ENCODE data around the gene KRTAP22-1.

The KRTAP22-1 gene

GRCh38 chr21:30600787-30601186 is at the start of gene KRTAP22-1:
TSS of gene KRTAP22-1 (plus strand) at chr21:30601087.
- DNase-seq (ENCODE audit: low read depth in 2 of 2) = no peak

DNA sequence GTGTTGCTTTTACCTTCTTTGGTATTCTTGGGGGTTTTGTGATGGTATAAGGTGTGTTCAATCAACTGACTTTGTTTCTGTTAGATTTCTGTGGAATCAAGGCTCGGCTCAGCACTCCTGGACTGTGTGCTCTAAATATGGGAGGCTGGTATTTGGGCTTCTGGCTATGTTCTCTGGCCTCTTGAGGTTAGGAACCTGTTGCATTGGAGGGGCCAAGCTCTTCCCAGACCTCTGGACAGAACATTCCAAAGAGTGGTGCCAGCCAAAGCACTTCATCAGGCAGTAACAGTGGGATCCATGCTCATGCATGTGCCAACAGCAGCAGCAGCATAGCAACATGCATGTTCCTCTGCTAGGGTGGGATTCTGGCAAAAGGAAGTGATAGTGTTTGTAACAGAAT is 48.1 kb upstream of the KRTAP22-1 start:
- no peak for DNase-seq (ENCODE audit: low read depth in 2 of 2)

- no peak for DNase-seq (ENCODE audit: low read depth in 2 of 2)
Measured at GRCh38 chr21:30555095-30555494, 45.8 kb upstream of the KRTAP22-1 start.

- no peak for DNase-seq (ENCODE audit: low read depth in 2 of 2)
Measured at GRCh38 chr21:30561264-30561895, 39.5 kb upstream of the KRTAP22-1 start, which contains the start of gene KRTAP19-7. TSS of gene KRTAP19-7 (minus strand) at chr21:30561314. CDS start at chr21:30561289, 25 bp downstream.

DNA sequence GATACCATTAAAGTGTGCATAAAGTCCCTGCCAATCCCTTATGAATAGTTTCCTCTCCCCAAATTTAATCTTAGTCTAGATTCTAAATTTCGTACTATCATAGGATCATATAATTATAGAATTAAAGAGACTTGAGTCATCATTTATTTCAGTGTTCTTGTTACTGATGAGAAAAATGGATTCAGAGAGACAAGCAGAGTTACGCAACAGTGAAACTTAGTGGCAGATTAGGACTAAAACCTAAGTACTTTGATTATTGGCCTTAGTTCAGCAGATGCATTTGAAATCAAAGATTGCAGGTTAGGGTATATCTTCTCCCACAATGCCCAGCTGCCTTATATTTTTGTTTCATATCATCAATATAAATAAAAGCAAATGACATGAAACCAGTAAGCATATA is 38.9 kb upstream of the KRTAP22-1 start:
- no peak for DNase-seq (ENCODE audit: low read depth in 2 of 2)

DNA sequence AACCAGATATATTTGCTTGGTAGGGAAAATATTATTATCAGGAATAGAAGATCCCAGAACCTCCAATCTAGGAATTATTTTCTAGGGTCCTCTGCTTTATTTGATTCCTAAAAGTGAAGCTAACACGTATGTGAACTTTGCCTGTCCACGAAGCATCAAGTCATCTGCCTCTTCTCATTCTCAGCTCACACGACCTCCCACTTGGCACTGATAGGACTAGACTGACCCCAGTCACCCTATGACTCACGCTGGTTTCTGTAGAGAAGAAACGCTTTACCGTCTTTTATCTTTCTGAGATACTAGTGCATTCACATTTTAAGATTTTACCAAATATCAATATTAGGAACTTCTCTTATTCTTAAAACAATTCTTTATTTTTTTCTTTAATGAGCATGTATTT is 37.8 kb upstream of the KRTAP22-1 start:
- no peak for DNase-seq (ENCODE audit: low read depth in 2 of 2)

DNA sequence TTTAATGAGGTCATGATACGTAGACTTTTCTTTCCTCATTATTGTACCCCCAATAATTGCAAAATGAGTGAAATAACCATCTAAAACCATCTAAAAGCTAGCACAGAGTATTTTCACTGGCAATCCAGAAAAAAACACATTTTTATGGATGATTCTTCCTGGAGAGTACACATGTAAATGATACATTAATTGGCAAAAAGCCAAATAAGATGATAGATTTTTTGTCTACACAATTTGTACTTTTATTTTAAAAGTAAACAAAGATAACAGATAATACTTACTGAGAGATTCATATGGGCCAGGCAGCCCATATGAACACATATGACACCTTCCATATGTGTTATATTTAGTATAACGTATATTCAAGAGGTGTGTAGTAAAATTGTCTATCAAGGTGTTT is 37.3 kb upstream of the KRTAP22-1 start:
- DNase-seq (ENCODE audit: low read depth in 2 of 2) = no peak

GRCh38 chr21:30567617-30568016 is 33.3 kb upstream of the KRTAP22-1 start:
- no peak for DNase-seq (ENCODE audit: low read depth in 2 of 2)

DNA sequence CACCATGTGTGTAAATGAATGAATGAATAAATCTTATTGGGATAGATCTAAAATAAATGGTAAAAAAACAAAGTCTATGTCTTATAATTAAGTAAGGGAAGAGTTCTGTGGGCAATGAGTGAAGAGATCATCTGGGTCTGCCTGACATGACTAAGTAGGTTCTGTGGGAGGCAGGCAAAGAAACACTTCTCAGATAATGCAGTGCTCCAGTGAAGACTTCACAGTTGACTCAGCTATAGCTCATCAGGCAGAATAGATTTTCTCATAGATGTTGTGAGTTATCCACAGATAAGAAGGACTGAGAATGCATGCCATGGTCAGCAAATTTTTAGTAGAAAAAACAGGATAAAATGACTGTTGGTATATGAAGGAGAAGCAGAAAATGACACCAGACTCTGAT is 23.1 kb upstream of the KRTAP22-1 start:
- DNase-seq (ENCODE audit: low read depth in 2 of 2) = no peak

- no peak for DNase-seq (ENCODE audit: low read depth in 2 of 2)
Measured at GRCh38 chr21:30579346-30579745, 21.5 kb upstream of the KRTAP22-1 start.

- DNase-seq (ENCODE audit: low read depth in 2 of 2) = no peak
Measured at GRCh38 chr21:30580132-30580531, 20.8 kb upstream of the KRTAP22-1 start.

GRCh38 chr21:30582870-30583269 is 18.0 kb upstream of the KRTAP22-1 start:
- no peak for DNase-seq (ENCODE audit: low read depth in 2 of 2)

- DNase-seq (ENCODE audit: low read depth in 2 of 2) = no peak
Measured at GRCh38 chr21:30590297-30590696, 10.6 kb upstream of the KRTAP22-1 start, which contains the start of gene KRTAP22-2. TSS of gene KRTAP22-2 (minus strand) at chr21:30590397.

GRCh38 chr21:30592140-30592539 is 8.7 kb upstream of the KRTAP22-1 start, which contains the start of gene KRTAP6-3:
TSS of gene KRTAP6-3 (plus strand) at chr21:30592440. CDS start at chr21:30592446, 6 bp downstream.
- no peak for DNase-seq (ENCODE audit: low read depth in 2 of 2)

DNA sequence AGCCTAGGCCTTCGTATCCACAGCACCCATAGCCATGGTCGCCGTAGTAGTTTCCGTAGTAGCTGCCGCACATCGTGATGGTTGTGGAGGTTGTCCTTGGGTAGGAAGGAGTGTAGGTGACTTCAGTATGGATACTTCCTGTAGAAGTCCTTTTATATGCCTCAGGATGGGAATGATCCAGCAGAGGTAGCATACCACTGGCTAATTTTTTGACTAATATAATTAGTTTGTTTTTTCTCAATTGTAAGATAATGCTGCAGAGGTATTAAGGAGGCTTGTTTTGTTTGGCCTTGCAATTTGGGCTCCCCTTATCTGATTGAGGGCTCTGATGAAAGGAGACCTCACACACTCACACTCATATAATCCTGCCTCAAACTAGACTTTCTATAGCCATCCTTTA is 2.1 kb upstream of the KRTAP22-1 start, which contains the start of gene KRTAP6-2:
KRTAP6-2 (minus strand) TSS at position 101 of the 400 bp plus-strand sequence; CDS start at position 73, 28 bp downstream.
- no peak for DNase-seq (ENCODE audit: low read depth in 2 of 2)

DNA sequence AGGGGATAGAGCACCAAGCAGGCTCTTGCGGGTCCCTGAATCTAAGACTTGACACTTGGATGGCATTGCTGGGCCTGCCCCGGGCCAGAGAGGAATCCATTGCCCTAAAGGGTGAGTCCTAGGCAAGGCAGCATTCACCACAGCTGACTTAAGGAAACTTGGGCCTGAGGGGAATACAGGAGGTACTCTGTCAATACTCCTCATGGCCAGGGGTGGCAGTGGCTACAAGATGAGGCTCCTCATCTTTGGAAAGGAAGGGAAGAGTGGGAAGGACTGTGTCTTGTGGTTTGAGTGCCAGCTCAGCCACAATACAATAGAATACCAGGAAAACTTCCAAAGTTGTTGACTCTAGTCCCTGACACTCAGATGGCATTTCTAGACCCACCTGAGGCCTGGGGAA is 5.1 kb downstream of the KRTAP22-1 start:
- DNase-seq (ENCODE audit: low read depth in 2 of 2) = no peak

- no peak for DNase-seq (ENCODE audit: low read depth in 2 of 2)
Measured at GRCh38 chr21:30612132-30612531, 11.2 kb downstream of the KRTAP22-1 start.

- no peak for DNase-seq (ENCODE audit: low read depth in 2 of 2)
Measured at GRCh38 chr21:30613836-30614235, 12.9 kb downstream of the KRTAP22-1 start, which contains the start of gene KRTAP6-1. TSS of gene KRTAP6-1 (minus strand) at chr21:30613930. CDS start at chr21:30613904, 26 bp downstream.

DNA sequence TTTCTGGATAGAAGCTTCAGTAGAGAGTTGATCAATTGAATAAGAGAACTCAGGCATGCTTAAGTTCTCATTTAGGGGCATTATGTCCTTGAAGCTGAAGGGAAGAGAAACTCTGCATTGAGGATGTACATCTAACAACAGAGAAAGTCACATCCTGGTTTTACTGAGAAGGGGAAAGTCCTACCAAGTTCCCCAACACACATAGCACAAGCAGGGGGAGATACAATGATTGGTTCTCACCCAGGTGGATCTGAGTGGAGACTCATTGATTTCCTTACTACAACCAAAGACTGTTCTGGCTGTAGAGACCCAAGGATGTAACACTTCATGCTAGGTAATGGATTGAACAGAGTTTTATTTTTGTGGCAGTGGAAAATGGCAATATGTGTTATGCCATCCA is 14.3 kb downstream of the KRTAP22-1 start:
- no peak for DNase-seq (ENCODE audit: low read depth in 2 of 2)

DNA sequence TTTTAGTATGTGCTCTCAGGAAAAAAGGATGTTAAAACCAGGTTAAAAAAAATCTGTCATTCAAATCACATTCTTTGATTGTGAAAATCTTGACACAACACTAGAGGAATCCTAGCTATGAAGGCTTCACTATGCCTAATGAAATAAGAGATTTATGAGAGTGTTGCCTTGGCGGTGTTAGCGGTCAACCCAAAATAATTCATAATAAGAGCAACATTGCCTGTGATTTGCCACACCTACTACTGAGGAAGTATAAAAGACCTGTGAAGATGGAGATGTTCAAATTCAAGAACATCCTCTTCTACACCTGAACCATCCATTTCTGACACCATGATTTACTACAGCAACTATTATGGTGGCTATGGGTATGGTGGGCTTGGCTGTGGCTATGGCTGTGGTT is 15.2 kb downstream of the KRTAP22-1 start, which contains the start of gene KRTAP20-1:
KRTAP20-1 (plus strand) TSS at position 301 of the 400 bp plus-strand sequence; CDS start at position 331, 30 bp downstream.
- DNase-seq (ENCODE audit: low read depth in 2 of 2) = no peak

DNA sequence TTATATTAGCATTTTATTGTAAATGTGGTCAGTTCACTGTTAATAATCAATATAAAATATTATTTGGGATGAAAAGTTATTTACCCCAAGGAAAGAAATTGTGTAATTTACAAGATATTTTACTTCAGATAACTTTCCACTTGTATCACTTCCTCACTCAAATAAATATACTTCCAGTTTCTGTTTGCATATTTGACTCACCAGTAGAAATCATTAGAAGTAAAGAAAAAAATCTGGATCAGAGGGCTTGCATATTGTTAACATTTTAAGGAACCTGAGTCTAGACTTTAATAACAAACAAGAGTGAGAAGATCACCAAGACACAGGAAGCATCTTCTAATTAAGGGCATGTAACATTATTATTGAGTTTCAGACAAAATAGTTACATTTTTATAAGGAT is 19.2 kb downstream of the KRTAP22-1 start:
- DNase-seq (ENCODE audit: low read depth in 2 of 2) = no peak

GRCh38 chr21:30620522-30620921 is 19.6 kb downstream of the KRTAP22-1 start, which contains the start of gene KRTAP20-4:
TSS of gene KRTAP20-4 (plus strand) at chr21:30620627.
- no peak for DNase-seq (ENCODE audit: low read depth in 2 of 2)

- no peak for DNase-seq (ENCODE audit: low read depth in 2 of 2)
Measured at GRCh38 chr21:30623362-30623761, 22.5 kb downstream of the KRTAP22-1 start.

All from stimulated activated CD4-positive, alpha-beta T cell treated with anti-CD3 and anti-CD28 coated beads, Interleukin-4, amount 100 ng/mL, for 48 hours (primary cell).